CD4-positive, alpha-beta T cell treated with Interleukin-4 for 1 hour (primary cell): Measurements from ENCODE around the gene TRIM66.
A peak's percentile ranks its signal among the peaks of the same experiment; 100 is the strongest.
"Not testable (repeated sequence)": the region's sequence is repeated elsewhere in the genome, so short reads cannot be mapped to it uniquely, and the experiment has no call there.

ENCODE experiments used
- DNase-seq, 2 donors: peaks; one replicate each; pipeline ENCODE4 v3.0.0-alpha.2; 2020 to 2022

The TRIM66 gene

GRCh38 chr11:8690374-8691342, 8.2 kb upstream of the TRIM66 start:
- DNase-seq: no peak

GRCh38 chr11:8689726-8690255, 7.3 kb upstream of the TRIM66 start:
- DNase-seq: no peak

GRCh38 chr11:8688414-8689362, 6.2 kb upstream of the TRIM66 start:
- DNase-seq: peak; percentile 88 to 91

- no peak for DNase-seq
Measured at GRCh38 chr11:8686325-8686724, 3.9 kb upstream of the TRIM66 start.

GRCh38 chr11:8685820-8686219, 3.4 kb upstream of the TRIM66 start:
- no peak for DNase-seq

GRCh38 chr11:8685306-8685705, 2.8 kb upstream of the TRIM66 start:
- DNase-seq: no peak

- DNase-seq: no peak
Measured at GRCh38 chr11:8684600-8685290, 2.3 kb upstream of the TRIM66 start.

- DNase-seq: no peak
Measured at GRCh38 chr11:8683115-8683807, 796 bp upstream of the TRIM66 start.

GRCh38 chr11:8681837-8682302, 595 bp downstream of the TRIM66 start:
- no peak for DNase-seq

- DNase-seq: no peak
Measured at GRCh38 chr11:8679006-8679405, 3.5 kb downstream of the TRIM66 start.

- DNase-seq: no peak
Measured at GRCh38 chr11:8676458-8676857, 6.0 kb downstream of the TRIM66 start.

GRCh38 chr11:8674859-8675258, 7.6 kb downstream of the TRIM66 start:
- no peak for DNase-seq

GRCh38 chr11:8672346-8672745, 10.1 kb downstream of the TRIM66 start:
- DNase-seq: no peak

GRCh38 chr11:8671651-8672062, 10.8 kb downstream of the TRIM66 start:
- no peak for DNase-seq

- DNase-seq: no peak
Measured at GRCh38 chr11:8671193-8671612, 11.3 kb downstream of the TRIM66 start.

GRCh38 chr11:8670081-8670480, 12.4 kb downstream of the TRIM66 start:
- not testable (repeated sequence) for DNase-seq

GRCh38 chr11:8665222-8665621, 17.2 kb downstream of the TRIM66 start:
- no peak for DNase-seq

GRCh38 chr11:8661001-8661795, 21.3 kb downstream of the TRIM66 start:
- DNase-seq: no peak

GRCh38 chr11:8658321-8659057, 24.0 kb downstream of the TRIM66 start:
- no peak for DNase-seq

- DNase-seq: no peak
Measured at GRCh38 chr11:8656291-8656690, 26.2 kb downstream of the TRIM66 start.
